Uterus (tissue), 2 donors: ENCODE measurements around the gene OTUD4.

Experiments used
- CTCF ChIP-seq, 4 experiments: fragments of 200-600 bp in 2 of 4; fragments of 450-650 bp in 2 of 4; sonication (generic) in 2 of 4; IDR thresholded peaks; one replicate each; pipeline ENCODE4 v1.5.1; 2016 to 2019; ENCODE audit warnings: antibody characterized with exemption in 4 of 4, mild to moderate bottlenecking in 2 of 4, moderate library complexity in 1 of 4
- POLR2A ChIP-seq, 2 donors: fragments of 450-650 bp; IDR thresholded peaks; one replicate each; pipeline ENCODE4 v1.6.1; 2016; ENCODE audit warnings: antibody characterized with exemption in 2 of 2, mild to moderate bottlenecking in 1 of 2, moderate library complexity in 1 of 2

- TF ChIP-seq POLR2A (IDR thresholded peaks at IDR 0.05) (no peak), CTCF (IDR thresholded peaks at IDR 0.05) (no peak)
Observed at GRCh38 chr4:145182222-145182621, 1.8 kb upstream of the OTUD4 start.
